Right lobe of liver (tissue), 4 donors: ENCODE results near the gene HLA-DMA.

Experiments
- POLR2A ChIP-seq: fragments of 450-650 bp; IDR thresholded peaks from one replicate; pipeline ENCODE4 v1.6.1; 2017; ENCODE audit warnings: antibody characterized with exemption, mild to moderate bottlenecking
- TF ChIP-seq, protein P1 (sequence below), 4 donors: fragments of 200-600 bp in 3 of 4; fragments of 450-650 bp in 1 of 4; IDR thresholded peaks; one replicate each; pipeline versions ENCODE4 v1.5.1 to v1.8.0; 2016 to 2022; ENCODE audit warnings: antibody characterized with exemption in 4 of 4, mild to moderate bottlenecking in 2 of 4
- donor health status: DM: no; HTN: no; CAD: no.
- donor health status: DM: no; HTN: no; CAD: no.
- donor health status: DM: no; HTN: yes; CAD: no.

DNA sequence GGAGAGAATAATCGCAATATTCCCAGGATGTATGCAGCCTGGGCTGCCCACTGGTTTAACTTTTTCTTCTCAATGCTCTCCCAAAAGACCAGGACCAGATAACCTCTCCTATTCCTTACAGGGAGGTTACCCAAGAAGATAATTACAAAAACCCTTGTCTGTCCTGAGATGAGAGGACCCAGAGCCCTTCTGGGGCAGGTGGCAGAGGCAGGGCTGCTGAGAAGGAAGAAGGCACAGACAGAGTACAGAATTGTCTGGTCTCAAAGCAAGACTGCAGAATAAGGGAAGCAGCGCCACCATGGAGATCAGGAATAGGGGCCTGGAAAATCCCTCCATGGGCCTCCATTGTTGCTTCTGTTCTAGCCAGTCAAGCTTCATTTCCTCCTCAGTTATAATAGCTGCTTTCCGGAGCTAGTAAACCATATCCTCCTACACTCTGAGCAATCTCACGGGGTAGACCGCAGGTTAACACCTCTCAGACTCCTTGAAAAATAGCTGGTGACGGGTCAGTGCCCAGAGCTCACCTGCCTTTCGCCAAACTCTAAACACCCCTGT lies 11.6 kb downstream of the HLA-DMA start:
- TF ChIP-seq POLR2A: no peak
- TF ChIP-seq, protein P1, sequence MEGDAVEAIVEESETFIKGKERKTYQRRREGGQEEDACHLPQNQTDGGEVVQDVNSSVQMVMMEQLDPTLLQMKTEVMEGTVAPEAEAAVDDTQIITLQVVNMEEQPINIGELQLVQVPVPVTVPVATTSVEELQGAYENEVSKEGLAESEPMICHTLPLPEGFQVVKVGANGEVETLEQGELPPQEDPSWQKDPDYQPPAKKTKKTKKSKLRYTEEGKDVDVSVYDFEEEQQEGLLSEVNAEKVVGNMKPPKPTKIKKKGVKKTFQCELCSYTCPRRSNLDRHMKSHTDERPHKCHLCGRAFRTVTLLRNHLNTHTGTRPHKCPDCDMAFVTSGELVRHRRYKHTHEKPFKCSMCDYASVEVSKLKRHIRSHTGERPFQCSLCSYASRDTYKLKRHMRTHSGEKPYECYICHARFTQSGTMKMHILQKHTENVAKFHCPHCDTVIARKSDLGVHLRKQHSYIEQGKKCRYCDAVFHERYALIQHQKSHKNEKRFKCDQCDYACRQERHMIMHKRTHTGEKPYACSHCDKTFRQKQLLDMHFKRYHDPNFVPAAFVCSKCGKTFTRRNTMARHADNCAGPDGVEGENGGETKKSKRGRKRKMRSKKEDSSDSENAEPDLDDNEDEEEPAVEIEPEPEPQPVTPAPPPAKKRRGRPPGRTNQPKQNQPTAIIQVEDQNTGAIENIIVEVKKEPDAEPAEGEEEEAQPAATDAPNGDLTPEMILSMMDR (IDR thresholded peaks at IDR 0.05): no peak
